IMR-90 (cell line): Measurements from ENCODE around the gene CPA5. TPM values are rescaled to one million over a fixed set of nuclear protein-coding genes. Genes with fewer than 3 reads are reported as not detected.
A peak's percentile ranks its signal among the peaks of the same experiment; 100 is the strongest.

ENCODE experiments used
- ATAC-seq: fragments of 200-7000 bp; cut with Tn5 transposase; 2 replicates; pipeline ENCODE4 v1.9.1; 2020; ENCODE audit warnings: low read depth, mild to moderate bottlenecking, moderate library complexity
- BruUV-seq: library from RNA; stranded (reverse); fragments of 400-500 nt; replicated peaks from 2 replicates; lab custom pipeline; 2021; lab: Mats Ljungman, UMichigan
- CTCF ChIA-PET: fragments of 300-600 bp; formaldehyde crosslinking; extraction: SDS; loops from one replicate; lab custom pipeline; 2021; ENCODE audit warnings: antibody characterized with exemption; lab: Yijun Ruan, JAX
- POLR2A ChIA-PET: fragments of 300-600 bp; sonication (Branson Sonifier 250); formaldehyde crosslinking; loops from one replicate; lab custom pipeline; 2022; ENCODE audit warnings: antibody characterized with exemption; ENCODE audit not compliant: unreplicated experiment; lab: Charles Lee
- DNase-seq: peaks from one replicate; pipeline ENCODE4 v3.0.0; 2013
- H2AFZ ChIP-seq: replicated peaks from 2 replicates; pipeline ENCODE3; 2013; ENCODE audit warnings: low read length, mild to moderate bottlenecking; ENCODE audit not compliant: poor library complexity
- H2AK5ac ChIP-seq: 2 replicates; pipeline ENCODE4 v1.6.1; 2013; ENCODE audit warnings: low read depth, low read length, inconsistent platforms
- H2AK9ac ChIP-seq: replicated peaks from 2 replicates; pipeline ENCODE3; 2013; ENCODE audit warnings: mild to moderate bottlenecking, low read depth, low read length, moderate library complexity; ENCODE audit not compliant: poor library complexity
- H2BK120ac ChIP-seq: 2 replicates; pipeline ENCODE4 v1.6.1; 2013; ENCODE audit warnings: low read depth, low read length, inconsistent platforms
- H2BK15ac ChIP-seq: 3 replicates; pipeline ENCODE4 v1.6.1; 2013; ENCODE audit warnings: low read depth, low read length, inconsistent platforms
- H2BK20ac ChIP-seq: 2 replicates; pipeline ENCODE4 v1.6.1; 2013; ENCODE audit warnings: low read depth, mild to moderate bottlenecking, inconsistent platforms, low read length, moderate library complexity
- H2BK5ac ChIP-seq: 2 replicates; pipeline ENCODE4 v1.6.1; 2013; ENCODE audit warnings: mild to moderate bottlenecking, low read depth, low read length, inconsistent platforms; ENCODE audit not compliant: poor library complexity, severe bottlenecking
- H3K14ac ChIP-seq: replicated peaks from 2 replicates; pipeline ENCODE4 v1.6.1; 2013; ENCODE audit warnings: low read depth, low read length, inconsistent platforms
- H3K18ac ChIP-seq: 2 replicates; pipeline ENCODE4 v1.6.1; 2013; ENCODE audit warnings: low read depth, low read length, control low read depth
- H3K23ac ChIP-seq: 2 replicates; pipeline ENCODE4 v1.6.1; 2013; ENCODE audit warnings: low read depth, low read length, inconsistent platforms
- H3K27ac ChIP-seq: 2 replicates; pipeline ENCODE4 v1.5.1; 2013; ENCODE audit warnings: mild to moderate bottlenecking, control low read depth, low read length; ENCODE audit not compliant: insufficient read depth
- H3K27me3 ChIP-seq: 2 replicates; pipeline ENCODE4 v1.6.1; 2013; ENCODE audit warnings: low read length; ENCODE audit not compliant: control insufficient read depth, insufficient read depth
- H3K36me3 ChIP-seq: 2 replicates; pipeline ENCODE4 v1.6.1; 2013; ENCODE audit warnings: low read length, mixed read lengths; ENCODE audit not compliant: control insufficient read depth, insufficient read depth
- H3K4ac ChIP-seq: 2 replicates; pipeline ENCODE4 v1.6.1; 2013; ENCODE audit warnings: low read depth, low read length, inconsistent platforms
- H3K4me1 ChIP-seq: 2 replicates; pipeline ENCODE4 v1.6.1; 2013; ENCODE audit warnings: low read length, mixed read lengths; ENCODE audit not compliant: control insufficient read depth, insufficient read depth
- H3K4me2 ChIP-seq: 2 replicates; pipeline ENCODE4 v1.6.1; 2013; ENCODE audit warnings: low read depth, mild to moderate bottlenecking, control low read depth, low read length, moderate library complexity
- H3K4me3 ChIP-seq: 2 replicates; pipeline ENCODE4 v1.5.1; 2013; ENCODE audit warnings: low read depth, mild to moderate bottlenecking, control low read depth, low read length, moderate library complexity; ENCODE audit not compliant: insufficient read depth
- H3K56ac ChIP-seq: 2 replicates; pipeline ENCODE4 v1.6.1; 2013; ENCODE audit warnings: low read length, inconsistent platforms; ENCODE audit not compliant: insufficient read depth; ENCODE audit errors: extremely low read depth
- H3K79me1 ChIP-seq, 2 experiments: 2 replicates each; pipeline ENCODE4 v1.6.1; 2013; ENCODE audit warnings: low read length in 2 of 2, inconsistent platforms in 1 of 2, low read depth in 1 of 2
- H3K9ac ChIP-seq: 2 replicates; pipeline ENCODE4 v1.6.1; 2013; ENCODE audit warnings: low read depth, low read length, control low read depth
- H3K9me1 ChIP-seq: 2 replicates; pipeline ENCODE4 v1.6.1; 2013; ENCODE audit warnings: low read length, inconsistent platforms; ENCODE audit not compliant: insufficient read depth
- H3K9me3 ChIP-seq: 2 replicates; pipeline ENCODE4 v1.6.1; 2013; ENCODE audit warnings: low read length; ENCODE audit not compliant: control insufficient read depth, insufficient read depth
- H4K20me1 ChIP-seq: 2 replicates; pipeline ENCODE4 v1.6.1; 2013; ENCODE audit warnings: low read length, inconsistent platforms; ENCODE audit not compliant: insufficient read depth
- H4K5ac ChIP-seq: 2 replicates; pipeline ENCODE4 v1.6.1; 2013; ENCODE audit warnings: mild to moderate bottlenecking, low read depth, low read length, control low read depth
- H4K8ac ChIP-seq, 2 experiments: 2 replicates each; pipeline ENCODE4 v1.6.1; 2013; ENCODE audit warnings: low read depth in 2 of 2, low read length in 2 of 2, control low read depth in 1 of 2, inconsistent platforms in 1 of 2
- H4K91ac ChIP-seq: 2 replicates; pipeline ENCODE4 v1.6.1; 2013; ENCODE audit warnings: low read depth, low read length, inconsistent platforms; ENCODE audit not compliant: insufficient read depth
- SMC3 ChIP-seq: fragments of 150-350 bp; IDR thresholded peaks from 2 replicates; pipeline ENCODE4 v1.6.1; 2016; ENCODE audit warnings: low read depth, mild to moderate bottlenecking, antibody characterized with exemption, low read length, moderate library complexity
- WGBS, 2 experiments: methylation state at CpG; one replicate each; pipeline versions ENCODE4 v1.1.5 to v1.1.7; 2013; ENCODE audit warnings: missing lambda C conversion rate in 2 of 2; ENCODE audit not compliant: insufficient read length in 1 of 2; ENCODE audit errors: extremely low coverage in 2 of 2; 5-methylcytosine and 5-hydroxymethylcytosine counted together
- dilution Hi-C: fragments of 300-500 bp; cut with HindIII; formaldehyde crosslinking; loops from one replicate; pipeline ENCODE4 v1.14.3; 2018; ENCODE audit warnings: low sequenced_read_pairs; ENCODE audit not compliant: unreplicated experiment
- in situ Hi-C: fragments of 300-500 bp; cut with MboI; formaldehyde crosslinking; loops from 3 replicates; pipeline ENCODE4 v1.14.3; 2019; ENCODE audit warnings: low sequenced_read_pairs, inconsistent platforms, mixed read lengths
- intact Hi-C: fragments of 100-400 bp; cut with micrococcal nuclease; formaldehyde crosslinking; loops from 2 replicates; pipeline ENCODE4 v1.10.0; 2022
- polyA plus RNA-seq, 3 experiments: library from polyadenylated mRNA; depleted of rRNA; stranded (reverse); fragments of >200 nt; gene quantifications; 2 replicates each; pipeline ENCODE4 v1.2.3, GENCODE V29; 2012; ENCODE audit warnings: low replicate concordance in 1 of 3
- total RNA-seq: library from RNA; depleted of rRNA; stranded (reverse); fragments of >200 nt; gene quantifications from 2 replicates; pipeline ENCODE4 v1.2.3, GENCODE V29; 2012

The CPA5 gene
- total and polyA plus RNA-seq, 2 of the 4 experiments (the other 2 are of a cell fraction), result under 0.01 to 0.86 TPM

- DNase-seq (no peak), ATAC-seq (no peak)
- Histone ChIP-seq H3K18ac (peak overlapping the region; percentile 71), H2AK5ac (no peak overlapping the region), H3K9me1 (peaks cover 7% of the 10 kb centered on the region; the same call in 1 of the 2 replicates), H3K56ac (no peak overlapping the region), H3K4me3 (no peak overlapping the region), H3K4me2 (no peak overlapping the region), H3K79me1 (no peaks in the 10 kb centered on the region), H3K36me3 (peaks cover 4% of the 10 kb centered on the region), H2BK20ac (peak overlapping the region; percentile 2; the same call in 1 of the 2 replicates), H3K9me3 (no peaks in the 10 kb centered on the region), H4K5ac (peak overlapping the region; percentile 30; the same call in 1 of the 2 replicates), H3K23ac (no peak overlapping the region), H2BK120ac (no peak overlapping the region; the same call in 1 of the 2 replicates), H2BK5ac (no peak overlapping the region), H3K27ac (no peak overlapping the region), H2BK15ac (no peak overlapping the region; the same call in 2 of the 3 replicates), H3K4ac (no peak overlapping the region), H4K8ac (no peak overlapping the region), H3K27me3 (no peaks in the 10 kb centered on the region), H3K14ac (no peak overlapping the region), H2AFZ (no peak overlapping the region), H2AK9ac (no peak overlapping the region), H4K91ac (no peak overlapping the region), H3K4me1 (peaks cover 17% of the 10 kb centered on the region), H3K9ac (no peak overlapping the region; the same call in 1 of the 2 replicates), H4K20me1 (no peaks in the 10 kb centered on the region)
- CTCF ChIA-PET, result interaction anchor here (0.5 kb wide), 1 partner anchor 1117 kb away, joined by 4 read pairs; no protein-coding TSS in a partner anchor
- POLR2A ChIA-PET, result no interaction called here
- 33% methylated on average over 1 of the region's 3 CpGs; no CpG with 5 or more reads in 1 of the 2 experiments for WGBS, 2 experiments
- intact Hi-C loops (loop anchor here (10.0 kb wide), 1 partner anchor 321 kb away; the partner anchor contains the start of gene KLHDC10), in situ Hi-C loops (no loop called here), dilution Hi-C loops (no loop called here)
- TF ChIP-seq SMC3, result no peak
- BruUV-seq, result no TSS peak
These were observed 51.5 kb downstream of the CPA5 start for GRCh38 chr7:130396109-130396508.
